Jurkat, Clone E6-1 (cell line): ENCODE results near the gene KCNT1.

Experiments used
- DNase-seq: peaks from one replicate; pipeline ENCODE4 v3.0.0-alpha.2; 2011; ENCODE audit warnings: low read depth, low spot score
- H3K4me3 ChIP-seq: 2 replicates; pipeline ENCODE4 v1.5.1; 2011; ENCODE audit warnings: mild to moderate bottlenecking, low read length, control low read depth, moderate library complexity

KCNT1 gene

DNA sequence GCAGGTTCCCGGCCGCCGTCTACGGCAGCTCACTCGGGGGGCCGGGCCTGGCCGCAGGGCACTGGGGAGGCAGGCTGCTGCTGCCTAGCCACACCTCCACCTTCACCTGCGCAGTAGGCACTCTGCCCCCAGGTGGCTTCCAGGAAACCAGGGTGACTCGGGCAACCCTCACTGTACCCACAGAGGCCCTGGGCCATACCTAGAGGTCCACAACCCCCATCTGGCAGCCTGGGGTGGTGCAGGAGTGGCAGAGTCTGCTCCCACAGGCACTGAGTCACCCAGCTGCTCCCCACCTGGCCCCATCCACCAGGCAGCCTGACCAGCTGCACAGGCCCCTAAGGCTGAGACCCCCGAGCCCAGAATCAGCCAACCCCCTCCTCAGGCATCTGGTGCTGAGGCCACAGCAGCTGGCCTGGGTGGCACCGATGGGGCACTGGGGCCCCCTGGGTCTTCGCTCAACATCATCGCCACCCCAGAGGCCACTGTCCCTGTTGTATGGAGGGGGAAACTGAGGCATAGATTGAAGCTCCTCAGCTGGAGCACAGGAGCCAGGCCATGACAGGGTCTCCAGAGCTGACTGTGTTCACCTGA lies 70.2 kb downstream of the KCNT1 start:
- no peak for DNase-seq
- no peak overlapping the region for H3K4me3 ChIP-seq

DNA sequence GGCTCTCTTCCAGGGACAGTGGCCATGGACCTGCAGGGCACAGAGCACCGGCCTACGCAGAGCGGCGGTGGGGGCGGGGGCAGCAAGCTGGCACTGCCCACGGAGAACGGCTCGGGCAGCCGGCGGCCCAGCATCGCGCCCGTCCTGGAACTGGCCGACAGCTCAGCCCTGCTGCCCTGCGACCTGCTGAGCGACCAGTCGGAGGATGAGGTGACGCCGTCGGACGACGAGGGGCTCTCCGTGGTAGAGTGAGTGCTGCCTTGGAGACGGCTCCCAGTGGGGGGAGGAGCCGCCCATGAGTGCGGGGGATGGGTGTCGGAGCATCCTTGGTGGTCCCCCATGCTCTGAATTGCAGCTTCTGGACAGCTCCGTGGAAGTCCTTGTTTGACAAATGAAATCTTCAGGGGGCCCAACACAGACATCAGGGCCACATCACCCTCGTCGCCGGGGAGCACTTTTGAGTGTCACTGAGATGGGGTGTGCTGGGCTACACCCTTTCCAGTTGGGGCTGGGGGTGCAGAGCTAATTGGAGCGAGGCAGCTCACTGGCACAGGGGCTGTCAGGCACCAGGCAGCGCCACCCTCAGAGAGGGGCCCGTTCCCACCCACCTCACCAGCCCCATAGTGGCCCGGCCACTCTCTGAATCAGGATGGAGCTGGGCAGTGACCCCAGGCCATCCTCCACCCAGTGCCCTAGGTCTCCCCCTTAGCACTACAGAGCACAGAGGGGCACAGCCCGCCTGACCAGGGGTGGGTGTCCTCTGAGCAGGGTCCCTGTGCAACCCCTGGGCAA lies 70.9 kb downstream of the KCNT1 start:
- DNase-seq, result no peak
- H3K4me3 ChIP-seq, result no peak overlapping the region

DNA sequence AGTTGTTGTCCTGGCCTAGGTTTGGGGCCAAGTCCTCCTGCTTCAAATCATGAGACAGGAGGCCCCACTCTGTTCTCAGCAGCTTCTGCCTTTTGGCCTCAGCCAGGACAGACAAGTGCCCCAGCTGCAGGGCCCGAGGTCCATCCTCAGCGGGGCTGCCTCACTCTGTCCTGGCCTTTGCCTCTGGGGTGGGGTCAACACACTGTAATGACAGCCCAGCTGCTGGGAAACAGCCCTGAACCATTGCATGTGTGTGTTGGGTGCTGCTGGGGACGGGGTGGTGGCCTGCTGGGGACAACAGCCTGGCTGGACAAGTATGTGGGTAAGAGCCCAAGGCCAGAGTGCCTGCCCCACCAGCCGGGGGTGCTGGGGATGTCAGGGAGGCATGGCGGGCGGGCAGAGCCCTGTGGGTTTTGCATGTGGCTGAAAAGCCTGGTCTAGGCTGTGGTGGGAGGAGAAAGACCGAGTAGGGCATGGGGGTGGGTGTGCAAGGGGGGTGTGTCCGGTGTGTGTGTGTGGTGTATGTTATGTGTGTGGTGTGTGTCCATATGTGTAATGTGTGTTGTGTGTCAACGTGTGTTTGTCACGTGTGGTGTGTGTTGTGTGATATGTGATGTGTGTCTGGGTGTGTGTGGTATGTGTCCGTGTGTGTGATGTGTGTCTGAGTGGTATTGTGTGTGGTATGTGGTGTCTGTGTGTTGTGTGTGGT lies 71.7 kb downstream of the KCNT1 start:
- H3K4me3 ChIP-seq, result no peak overlapping the region
- DNase-seq, result no peak

DNA sequence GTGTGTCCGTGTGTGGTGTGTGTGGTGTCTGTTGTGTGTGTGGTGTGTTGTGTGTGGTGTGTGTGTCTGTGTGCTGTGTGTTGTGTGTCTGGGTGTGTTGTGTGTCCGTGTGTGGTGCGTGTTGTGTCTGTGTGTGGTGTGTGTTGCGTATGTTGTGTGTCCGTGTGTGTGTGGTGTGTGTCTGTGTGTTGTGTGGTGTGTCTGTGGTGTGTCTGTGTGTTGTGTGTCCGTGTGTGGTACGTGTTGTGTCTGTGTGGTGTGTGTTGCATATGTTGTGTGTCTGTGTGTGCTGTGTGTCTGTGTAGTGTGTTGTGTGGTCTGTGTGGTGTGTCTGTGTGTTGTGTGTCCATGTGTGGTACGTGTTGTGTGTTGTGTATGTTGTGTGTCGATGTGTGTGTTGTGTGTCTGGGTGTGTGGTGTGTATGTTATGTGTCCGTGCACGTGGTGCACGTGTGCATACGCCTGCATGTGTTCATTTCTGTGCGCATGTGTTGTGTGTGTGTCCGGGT lies 72.3 kb downstream of the KCNT1 start:
- DNase-seq, result no peak

DNA sequence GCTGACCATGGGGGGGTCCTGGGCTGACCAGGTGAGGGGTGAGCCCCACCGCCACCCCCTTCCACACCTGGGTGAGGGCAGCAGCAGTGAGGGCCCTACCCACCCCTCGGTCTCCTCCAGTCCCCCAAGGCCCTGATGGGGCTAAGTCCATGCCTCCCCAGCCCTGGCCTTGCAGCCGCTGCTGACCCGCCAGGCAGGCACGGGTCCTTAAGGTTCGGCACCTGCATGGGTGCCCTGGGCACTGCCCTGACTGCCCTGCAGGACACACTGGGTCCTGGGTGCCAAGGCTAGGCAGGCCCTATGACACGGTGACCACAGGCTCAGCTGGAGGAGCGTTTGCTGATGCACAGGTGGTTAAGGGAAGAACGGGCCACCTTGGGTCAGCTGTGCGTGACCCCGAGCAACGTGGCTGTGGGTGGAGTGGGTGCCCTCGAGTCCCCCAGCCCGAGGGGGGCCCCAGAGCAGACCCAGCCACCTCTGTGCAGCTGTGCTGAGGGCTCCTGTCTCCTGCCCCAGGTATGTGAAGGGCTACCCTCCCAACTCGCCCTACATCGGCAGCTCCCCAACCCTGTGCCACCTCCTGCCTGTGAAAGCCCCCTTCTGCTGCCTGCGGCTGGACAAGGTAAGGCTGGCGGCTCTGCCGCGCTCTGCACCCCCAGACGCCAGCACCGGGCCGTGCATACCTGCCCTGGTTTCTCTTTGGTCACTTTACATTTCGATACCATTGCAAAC lies 73.0 kb downstream of the KCNT1 start:
- DNase-seq, result no peak
- no peak overlapping the region for H3K4me3 ChIP-seq

More for the DNA sequence above, 72.3 kb downstream of the KCNT1 start:
- no peak overlapping the region for H3K4me3 ChIP-seq

DNA sequence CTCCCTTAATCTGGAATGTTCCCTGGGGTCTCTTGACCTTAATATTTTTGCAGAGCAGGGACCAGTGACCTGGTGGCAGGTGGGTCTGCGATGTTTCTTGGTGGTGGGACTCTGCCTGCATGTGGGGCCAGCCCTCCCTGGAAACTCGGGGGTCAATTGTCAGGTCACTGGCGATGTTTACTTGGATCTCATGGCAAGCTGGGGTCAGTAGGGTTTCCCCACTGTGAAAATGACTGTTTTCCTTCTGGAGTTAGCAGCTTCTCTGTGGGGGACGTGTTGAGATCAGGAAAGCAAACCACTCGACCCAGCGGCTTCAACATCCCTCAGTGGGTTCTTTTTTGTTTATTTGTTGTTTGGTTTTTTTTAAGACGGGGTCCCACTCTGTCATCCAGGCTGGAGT lies 73.9 kb downstream of the KCNT1 start:
- no peak overlapping the region for H3K4me3 ChIP-seq
- no peak for DNase-seq

DNA sequence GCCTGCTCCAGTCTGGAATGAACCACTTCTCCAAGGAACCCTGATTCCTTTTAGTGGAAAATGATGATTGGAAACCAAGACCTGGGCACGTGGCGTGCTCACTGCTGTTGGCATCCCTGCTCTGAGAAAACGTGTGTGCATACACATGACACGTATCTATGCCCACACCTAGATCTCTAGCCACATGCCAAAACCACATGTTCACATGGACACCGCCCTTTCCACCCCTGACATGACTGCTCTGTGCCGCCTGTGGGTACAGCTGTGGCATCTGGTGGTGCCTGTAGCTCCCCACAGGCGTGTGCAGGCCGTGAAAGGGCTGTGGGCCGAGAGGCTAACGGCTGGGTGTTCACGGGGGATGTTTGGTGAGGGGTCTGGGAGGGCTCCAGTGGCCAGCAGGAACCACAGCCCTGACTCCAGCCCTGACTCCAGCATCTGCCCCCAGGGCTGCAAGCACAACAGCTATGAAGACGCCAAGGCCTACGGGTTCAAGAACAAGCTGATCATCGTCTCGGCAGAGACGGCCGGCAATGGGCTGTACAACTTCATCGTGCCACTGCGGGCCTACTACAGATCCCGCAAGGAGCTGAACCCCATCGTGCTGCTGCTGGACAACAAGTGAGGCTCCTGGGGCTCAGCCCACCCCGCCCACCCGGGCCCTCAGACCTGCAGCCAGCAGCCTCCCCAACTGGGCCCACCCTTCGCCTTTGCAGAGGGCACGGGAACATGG lies 75.1 kb downstream of the KCNT1 start:
- DNase-seq, result no peak
- H3K4me3 ChIP-seq, result no peak overlapping the region

DNA sequence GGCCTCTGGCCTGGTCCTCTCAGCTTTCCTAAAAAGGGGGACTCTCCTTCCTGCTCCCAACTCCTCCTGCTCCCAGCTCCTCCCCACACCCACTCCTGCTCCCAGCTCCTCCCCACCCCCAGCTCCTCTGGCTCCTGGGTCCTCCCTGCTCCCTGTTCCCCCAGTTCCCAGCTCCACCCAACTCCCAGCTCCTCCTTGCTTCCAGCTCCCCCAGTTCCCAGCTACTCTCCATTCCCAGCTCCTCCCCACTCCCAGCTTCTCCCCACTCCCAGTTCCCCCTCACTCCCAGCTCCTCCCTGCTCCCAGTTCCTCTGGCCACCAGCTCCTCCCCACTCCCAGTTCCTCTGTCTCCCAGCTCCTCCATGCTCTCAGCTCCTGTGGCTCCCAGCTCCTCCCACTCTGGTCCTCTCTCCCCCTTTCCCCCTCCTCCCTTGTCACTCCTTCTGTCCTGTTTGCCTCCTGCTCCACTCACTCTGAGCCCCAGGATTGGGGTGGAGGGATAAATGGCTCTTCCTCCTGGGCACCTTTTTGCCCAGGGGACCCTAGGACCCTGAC lies 75.7 kb downstream of the KCNT1 start:
- no peak overlapping the region for H3K4me3 ChIP-seq

DNA sequence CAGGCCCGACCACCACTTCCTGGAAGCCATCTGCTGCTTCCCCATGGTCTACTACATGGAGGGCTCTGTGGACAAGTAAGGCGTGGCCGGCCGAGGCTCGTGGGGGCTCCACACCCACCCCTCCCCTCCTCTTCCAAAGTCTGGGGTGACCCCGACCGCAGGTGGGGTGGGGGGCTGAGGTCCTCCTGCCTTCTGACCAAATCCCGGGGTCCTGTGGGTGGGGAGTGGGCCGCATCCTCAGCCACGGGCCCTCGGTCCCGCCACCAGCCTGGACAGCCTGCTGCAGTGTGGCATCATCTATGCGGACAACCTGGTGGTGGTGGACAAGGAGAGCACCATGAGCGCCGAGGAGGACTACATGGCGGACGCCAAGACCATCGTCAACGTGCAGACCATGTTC lies 76.4 kb downstream of the KCNT1 start:
- DNase-seq, result no peak
- no peak overlapping the region for H3K4me3 ChIP-seq

More for the DNA sequence above, 75.7 kb downstream of the KCNT1 start:
- no peak for DNase-seq

DNA sequence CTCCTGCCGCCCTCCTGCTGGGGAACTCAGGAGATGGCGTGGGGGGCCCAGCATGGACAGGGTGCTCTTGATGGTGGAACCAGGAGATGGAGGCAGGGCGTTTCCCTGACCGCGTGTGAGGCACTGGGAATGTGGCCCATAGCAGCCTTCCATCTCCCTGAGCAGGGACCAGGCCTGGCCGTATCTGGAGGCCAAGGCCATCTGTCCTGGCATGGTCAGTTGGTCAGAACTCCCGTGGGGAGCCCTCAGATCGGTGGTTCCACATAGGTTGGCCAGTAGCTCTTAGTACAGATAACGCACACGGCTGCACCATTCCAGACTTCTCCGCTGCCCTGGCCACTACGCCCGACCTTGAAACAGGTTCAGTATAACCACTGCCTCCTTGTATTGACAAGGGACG lies 77.6 kb downstream of the KCNT1 start:
- no peak overlapping the region for H3K4me3 ChIP-seq
- no peak for DNase-seq

DNA sequence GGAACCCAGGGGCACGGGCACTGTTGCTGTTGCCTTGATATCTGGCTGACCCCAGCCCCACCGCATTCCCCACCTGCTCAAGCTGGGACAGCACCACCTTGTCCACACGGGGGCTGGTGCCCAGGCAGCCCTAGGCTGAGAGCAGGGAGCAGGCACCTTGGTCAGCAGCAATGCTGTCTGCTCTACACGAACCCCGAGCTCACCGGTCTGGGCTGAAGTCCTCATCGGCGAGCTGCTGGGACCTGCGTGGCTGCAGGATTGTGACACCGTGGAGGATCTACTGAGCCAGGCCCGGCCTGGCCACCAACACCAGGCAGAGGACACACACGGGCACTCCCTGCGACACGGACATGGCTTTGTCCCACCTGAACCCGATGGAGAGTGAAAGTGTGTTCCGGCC lies 78.1 kb downstream of the KCNT1 start:
- no peak for DNase-seq
- H3K4me3 ChIP-seq, result no peak overlapping the region

DNA sequence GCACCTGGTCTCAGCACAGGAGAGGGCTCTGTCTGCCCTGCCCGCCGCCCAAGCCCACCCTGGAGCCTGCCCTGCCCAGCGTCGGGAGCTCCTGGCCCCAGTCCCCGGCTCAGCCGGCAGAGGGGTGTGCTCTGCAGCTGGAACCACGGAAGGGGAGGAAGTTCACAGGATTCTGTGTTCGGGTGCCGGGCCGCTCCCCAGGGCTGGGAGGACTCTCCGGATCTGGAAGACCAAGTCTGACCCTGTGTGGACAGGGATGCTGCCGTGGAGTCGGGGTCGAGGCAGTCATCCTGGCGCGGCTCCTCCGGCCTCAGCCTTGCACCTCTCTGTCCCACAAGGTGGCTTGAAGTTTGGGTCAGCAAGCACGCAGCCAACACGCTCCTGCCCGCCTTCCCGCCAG lies 78.6 kb downstream of the KCNT1 start:
- no peak for DNase-seq
- no peak overlapping the region for H3K4me3 ChIP-seq

DNA sequence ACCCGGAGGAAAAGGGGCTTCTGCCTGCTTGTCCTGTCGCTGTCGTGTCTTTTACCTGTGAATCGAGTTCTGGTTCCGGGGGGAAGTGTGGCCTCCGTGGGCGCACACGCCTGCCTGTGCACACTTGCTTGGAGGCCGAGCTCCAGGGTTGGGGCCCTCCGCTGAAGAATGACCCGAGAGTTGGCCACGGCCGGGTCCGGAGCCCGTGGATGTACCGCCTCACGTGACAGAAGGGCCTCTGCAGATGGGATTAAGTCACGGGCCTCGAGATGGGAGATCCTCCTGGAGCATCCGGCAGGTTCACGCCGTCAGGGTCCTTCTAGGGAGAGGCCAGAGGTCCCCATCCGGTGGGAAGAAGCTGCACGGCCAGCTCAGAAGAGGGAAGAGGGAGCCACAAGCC lies 81.0 kb downstream of the KCNT1 start:
- no peak for DNase-seq
- no peak overlapping the region for H3K4me3 ChIP-seq

DNA sequence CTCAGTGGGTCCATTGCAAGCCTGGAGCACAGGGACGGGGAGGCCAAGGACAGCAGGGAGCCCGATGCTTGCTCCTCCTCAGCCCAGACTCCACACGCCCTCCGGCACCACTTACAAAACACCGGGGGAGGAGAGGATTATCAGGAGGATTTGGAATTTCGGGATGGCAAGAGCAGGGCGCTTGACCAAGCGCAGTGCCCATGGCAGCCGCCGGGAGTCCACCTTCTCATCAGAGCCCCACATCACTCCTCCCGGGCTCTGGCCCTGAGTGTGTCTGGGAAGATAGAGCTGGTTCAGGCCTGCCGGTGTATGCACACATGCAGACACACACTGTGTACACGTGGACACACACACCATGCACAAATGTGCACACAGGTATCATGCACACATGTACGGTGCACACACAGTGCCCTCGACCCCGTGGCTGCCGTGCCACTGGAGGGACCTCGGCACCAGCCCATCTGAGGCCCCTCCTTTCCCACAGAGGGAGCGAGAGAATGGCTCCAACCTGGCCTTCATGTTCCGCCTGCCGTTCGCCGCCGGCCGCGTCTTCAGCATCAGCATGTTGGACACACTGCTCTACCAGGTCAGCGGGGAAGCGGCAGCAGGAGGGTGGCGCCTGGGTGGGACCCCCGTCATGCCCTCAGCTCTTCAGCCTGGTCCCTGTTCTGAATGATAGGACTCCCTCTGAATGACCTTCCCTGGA lies 81.7 kb downstream of the KCNT1 start:
- no peak overlapping the region for H3K4me3 ChIP-seq
- DNase-seq, result no peak

DNA sequence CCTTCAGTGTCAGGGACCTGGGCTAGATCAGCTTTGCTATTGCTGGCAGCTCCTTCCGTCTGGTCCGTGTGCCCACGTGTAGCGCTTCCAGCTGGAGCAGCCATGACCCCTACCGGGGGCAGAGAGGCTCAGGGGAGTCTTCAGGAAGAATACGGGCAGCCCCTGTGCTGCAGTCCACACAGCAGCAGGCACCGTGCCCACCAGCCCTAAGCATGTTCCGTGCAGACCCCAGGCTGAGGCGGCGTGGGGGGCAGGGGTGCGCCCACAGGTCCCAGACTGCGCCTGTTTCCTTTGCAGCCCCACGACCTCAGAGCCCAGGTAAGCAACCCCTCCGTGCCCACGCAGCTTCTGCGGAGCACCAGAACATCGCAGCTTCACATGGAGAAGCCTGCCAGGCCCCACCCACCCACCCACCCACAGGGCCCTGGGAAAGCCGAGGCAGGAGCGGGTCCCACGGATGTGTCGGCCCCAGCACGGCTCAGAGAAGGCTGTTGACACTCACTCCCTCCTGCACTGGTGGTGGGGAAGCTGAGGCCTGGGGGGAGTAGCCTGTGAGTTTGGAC lies 83.1 kb downstream of the KCNT1 start:
- no peak overlapping the region for H3K4me3 ChIP-seq
- no peak for DNase-seq

DNA sequence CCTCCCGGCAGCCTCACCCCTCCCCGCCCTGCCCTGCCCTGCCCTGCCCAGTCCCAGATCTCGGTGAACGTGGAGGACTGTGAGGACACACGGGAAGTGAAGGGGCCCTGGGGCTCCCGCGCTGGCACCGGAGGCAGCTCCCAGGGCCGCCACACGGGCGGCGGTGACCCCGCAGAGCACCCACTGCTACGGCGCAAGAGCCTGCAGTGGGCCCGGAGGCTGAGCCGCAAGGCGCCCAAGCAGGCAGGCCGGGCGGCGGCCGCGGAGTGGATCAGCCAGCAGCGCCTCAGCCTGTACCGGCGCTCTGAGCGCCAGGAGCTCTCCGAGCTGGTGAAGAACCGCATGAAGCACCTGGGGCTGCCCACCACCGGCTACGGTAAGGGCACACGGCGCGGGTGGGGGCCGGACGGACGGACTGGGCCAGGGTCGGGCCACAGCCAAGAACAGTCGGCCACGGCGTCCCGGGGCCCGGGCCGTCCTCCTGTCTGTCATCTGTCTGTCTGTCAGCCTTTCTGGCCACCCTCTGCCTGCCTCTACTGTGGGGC lies 84.2 kb downstream of the KCNT1 start:
- DNase-seq, result no peak
- no peak overlapping the region for H3K4me3 ChIP-seq

DNA sequence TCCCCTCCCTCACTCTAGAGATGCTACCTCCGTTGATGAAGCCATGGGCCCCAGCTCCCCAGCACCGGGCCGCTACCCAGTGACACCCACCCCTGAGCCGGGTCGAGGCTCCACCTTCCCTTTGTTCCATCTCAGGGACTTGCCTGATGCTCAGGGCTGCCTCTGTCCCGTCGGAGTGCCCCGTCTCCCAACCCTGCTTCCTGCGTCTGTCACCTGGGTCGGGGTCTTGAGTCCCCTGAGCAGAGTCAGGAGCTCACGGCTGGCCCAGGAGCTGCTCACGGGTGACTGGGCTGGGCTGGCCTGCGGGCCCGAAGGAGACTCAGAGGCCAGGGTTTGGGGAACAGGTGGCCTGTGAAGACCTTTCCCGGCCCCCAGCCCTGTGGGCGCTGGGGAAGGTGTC lies 85.3 kb downstream of the KCNT1 start:
- H3K4me3 ChIP-seq, result no peak overlapping the region
- DNase-seq, result no peak
